Fibroblast of lung (primary cell): ENCODE data around the gene POP7. TPM values are rescaled to one million over a fixed set of nuclear protein-coding genes. Genes with fewer than 3 reads are reported as not detected.

Experiments
- DNase-seq, 2 donors: peaks; one replicate each; pipeline versions ENCODE4 v3.0.0 to v3.0.0-alpha.2; 2010; ENCODE audit warnings: low read depth in 2 of 2
- H2AFZ ChIP-seq: 2 replicates; pipeline ENCODE4 v1.5.1; 2012; ENCODE audit warnings: low read length, control low read depth, inconsistent platforms
- H3K27ac ChIP-seq: 2 replicates; pipeline ENCODE4 v1.5.1; 2011; ENCODE audit warnings: low read length, control low read depth; ENCODE audit not compliant: insufficient read depth
- H3K27me3 ChIP-seq: 2 replicates; pipeline ENCODE4 v1.5.1; 2011; ENCODE audit warnings: mild to moderate bottlenecking, low read length; ENCODE audit not compliant: control insufficient read depth, insufficient read depth
- H3K36me3 ChIP-seq: 2 replicates; pipeline ENCODE4 v1.5.1; 2011; ENCODE audit warnings: low read length; ENCODE audit not compliant: control insufficient read depth, insufficient read depth
- H3K4me1 ChIP-seq: 2 replicates; pipeline ENCODE4 v1.5.1; 2011; ENCODE audit warnings: low read length; ENCODE audit not compliant: control insufficient read depth, insufficient read depth; ENCODE audit errors: extremely low read depth
- H3K4me2 ChIP-seq: 2 replicates; pipeline ENCODE4 v1.5.1; 2011; ENCODE audit warnings: low read length, control low read depth; ENCODE audit not compliant: insufficient read depth; ENCODE audit errors: extremely low read depth
- H3K4me3 ChIP-seq, 4 experiments: fragments of 200-600 bp in 1 of 4; sonication (generic) in 1 of 4; replicated peaks in 1 of 4; 2 replicates each; pipeline ENCODE4 v1.5.1; 2011 to 2016; ENCODE audit warnings: low read length in 4 of 4, low read depth in 3 of 4, mild to moderate bottlenecking in 3 of 4, control low read depth in 2 of 4, inconsistent platforms in 1 of 4, mixed read lengths in 1 of 4; ENCODE audit not compliant: insufficient read depth in 1 of 4; ENCODE audit errors: control extremely low read depth in 1 of 4
- H3K79me2 ChIP-seq: 2 replicates; pipeline ENCODE4 v1.5.1; 2012; ENCODE audit warnings: mild to moderate bottlenecking, low read length, inconsistent platforms; ENCODE audit not compliant: control insufficient read depth, insufficient read depth
- H3K9ac ChIP-seq: 2 replicates; pipeline ENCODE4 v1.5.1; 2011; ENCODE audit warnings: mild to moderate bottlenecking, low read length, control low read depth; ENCODE audit not compliant: insufficient read depth
- H3K9me3 ChIP-seq: 2 replicates; pipeline ENCODE4 v1.5.1; 2012; ENCODE audit warnings: low read depth, low read length; ENCODE audit not compliant: control insufficient read depth, insufficient read depth
- H4K20me1 ChIP-seq: 2 replicates; pipeline ENCODE4 v1.5.1; 2011; ENCODE audit warnings: low read length; ENCODE audit not compliant: control insufficient read depth, insufficient read depth; ENCODE audit errors: extremely low read depth
- EZH2 ChIP-seq: IDR thresholded peaks from 2 replicates; pipeline ENCODE4 v1.5.1; 2012; ENCODE audit warnings: low read length, control low read depth, mild to moderate bottlenecking; ENCODE audit errors: missing control alignments
- polyA plus RNA-seq, 2 donors: library from polyadenylated mRNA; depleted of rRNA in 1 of 2; stranded (reverse) in 1 of 2; unstranded in 1 of 2; fragments of >200 nt; gene quantifications; 2 replicates each; pipeline ENCODE4 v1.2.1, GENCODE V29; 2011 to 2012; ENCODE audit warnings: missing spikeins in 1 of 2
- total RNA-seq: library from RNA; depleted of rRNA; stranded (reverse); fragments of >200 nt; gene quantifications from 2 replicates; pipeline ENCODE4 v1.2.1, GENCODE V29; 2014
- TF ChIP-seq, protein P1 (sequence below), 2 donors: IDR thresholded peaks in 1 of 2; conservative IDR thresholded peaks in 1 of 2; 1 replicate in 1 of 2; 2 replicates in 1 of 2; pipeline ENCODE4 v1.5.1; 2011 to 2012; ENCODE audit warnings: low read length in 2 of 2, control low read depth in 1 of 2, inconsistent platforms in 1 of 2, low read depth in 1 of 2, mild to moderate bottlenecking in 1 of 2

The POP7 gene
- total and polyA plus RNA-seq, 2 donors (not counting 1 experiment from before 2014, with no cell fraction given), result 19.4 to 31.9 TPM

- Histone ChIP-seq H3K9ac (no peak overlapping the region), H3K36me3 (no peaks in the 10 kb centered on the region), H3K27ac (no peak overlapping the region), H3K4me1 (peaks cover 4% of the 10 kb centered on the region), H3K4me2 (no peak overlapping the region), H4K20me1 (no peaks in the 10 kb centered on the region), H2AFZ (no peak overlapping the region), H3K9me3 (no peaks in the 10 kb centered on the region), H3K4me3 (no peak overlapping the region), H3K79me2 (no peaks in the 10 kb centered on the region), H3K27me3 (peaks cover 12% of the 10 kb centered on the region)
- DNase-seq, result no peak
- TF ChIP-seq EZH2, result no peak
- TF ChIP-seq, protein P1, sequence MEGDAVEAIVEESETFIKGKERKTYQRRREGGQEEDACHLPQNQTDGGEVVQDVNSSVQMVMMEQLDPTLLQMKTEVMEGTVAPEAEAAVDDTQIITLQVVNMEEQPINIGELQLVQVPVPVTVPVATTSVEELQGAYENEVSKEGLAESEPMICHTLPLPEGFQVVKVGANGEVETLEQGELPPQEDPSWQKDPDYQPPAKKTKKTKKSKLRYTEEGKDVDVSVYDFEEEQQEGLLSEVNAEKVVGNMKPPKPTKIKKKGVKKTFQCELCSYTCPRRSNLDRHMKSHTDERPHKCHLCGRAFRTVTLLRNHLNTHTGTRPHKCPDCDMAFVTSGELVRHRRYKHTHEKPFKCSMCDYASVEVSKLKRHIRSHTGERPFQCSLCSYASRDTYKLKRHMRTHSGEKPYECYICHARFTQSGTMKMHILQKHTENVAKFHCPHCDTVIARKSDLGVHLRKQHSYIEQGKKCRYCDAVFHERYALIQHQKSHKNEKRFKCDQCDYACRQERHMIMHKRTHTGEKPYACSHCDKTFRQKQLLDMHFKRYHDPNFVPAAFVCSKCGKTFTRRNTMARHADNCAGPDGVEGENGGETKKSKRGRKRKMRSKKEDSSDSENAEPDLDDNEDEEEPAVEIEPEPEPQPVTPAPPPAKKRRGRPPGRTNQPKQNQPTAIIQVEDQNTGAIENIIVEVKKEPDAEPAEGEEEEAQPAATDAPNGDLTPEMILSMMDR (conservative IDR thresholded peaks at IDR 0.05 in 1 of 2, IDR thresholded peaks at IDR 0.05 in 1 of 2; ENCODE audit: low read depth in 1 of 2, low read length in 2 of 2), result no peak
Measured at GRCh38 chr7:100728196-100728595, 22.3 kb downstream of the POP7 start.

DNA sequence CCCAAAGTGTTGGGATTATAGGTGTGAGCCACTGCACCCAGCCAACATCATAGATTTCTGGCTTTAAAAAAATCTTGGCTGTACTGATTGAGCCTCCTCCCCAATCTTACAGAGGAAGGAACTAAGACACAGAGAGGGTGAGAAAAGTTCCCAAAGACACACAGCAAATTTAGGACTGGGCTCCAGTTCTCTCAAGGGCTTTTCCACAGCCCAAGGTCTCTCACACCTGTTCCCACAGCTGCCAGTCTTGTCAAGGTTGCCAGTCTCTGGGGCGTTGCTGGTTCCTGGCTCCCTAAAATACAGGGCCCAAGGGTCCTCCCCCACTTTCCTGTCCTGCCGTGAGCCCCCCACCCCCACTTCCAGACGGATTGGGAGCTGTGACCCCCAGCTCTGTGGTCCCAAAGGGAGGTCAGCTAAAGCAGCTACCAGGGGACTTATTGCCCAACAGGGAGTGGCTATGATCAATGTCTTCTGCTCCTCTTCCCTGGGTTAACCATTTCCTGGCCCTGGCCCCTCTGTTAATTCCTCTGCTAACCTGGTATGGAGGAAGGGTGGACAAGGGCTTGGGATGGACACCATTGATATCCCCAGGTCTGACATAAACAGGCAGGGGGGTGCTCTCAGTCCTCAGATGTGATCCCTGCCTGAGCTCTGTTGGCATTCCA is 24.3 kb downstream of the POP7 start:
- Histone ChIP-seq H3K27me3 (peaks cover 5% of the 10 kb centered on the region), H3K27ac (no peak overlapping the region), H3K4me2 (no peak overlapping the region), H3K79me2 (no peaks in the 10 kb centered on the region), H3K9ac (no peak overlapping the region), H2AFZ (no peak overlapping the region), H3K4me1 (peaks cover 4% of the 10 kb centered on the region), H3K36me3 (no peaks in the 10 kb centered on the region), H4K20me1 (no peaks in the 10 kb centered on the region), H3K4me3 (no peak overlapping the region), H3K9me3 (no peaks in the 10 kb centered on the region)
- TF ChIP-seq, protein P1 (conservative IDR thresholded peaks at IDR 0.05 in 1 of 2, IDR thresholded peaks at IDR 0.05 in 1 of 2; ENCODE audit: low read depth in 1 of 2, low read length in 2 of 2), result no peak
- no peak for TF ChIP-seq EZH2
- no peak for DNase-seq

- TF ChIP-seq, protein P1 (conservative IDR thresholded peaks at IDR 0.05 in 1 of 2, IDR thresholded peaks at IDR 0.05 in 1 of 2; ENCODE audit: low read depth in 1 of 2, low read length in 2 of 2), result no peak
- no peak for TF ChIP-seq EZH2
- Histone ChIP-seq H3K79me2 (no peaks in the 10 kb centered on the region), H2AFZ (no peak overlapping the region), H3K9ac (no peak overlapping the region), H3K4me2 (no peak overlapping the region), H3K27me3 (peaks cover 5% of the 10 kb centered on the region), H4K20me1 (no peaks in the 10 kb centered on the region), H3K27ac (no peak overlapping the region), H3K9me3 (no peaks in the 10 kb centered on the region), H3K4me1 (no peaks in the 10 kb centered on the region), H3K4me3 (no peak overlapping the region), H3K36me3 (no peaks in the 10 kb centered on the region)
- no peak for DNase-seq
Measured at GRCh38 chr7:100731937-100732636, 26.2 kb downstream of the POP7 start.
